Bronchial epithelial cell (primary cell): ENCODE measurements around the gene AFDN. TPM values are rescaled to one million over a fixed set of nuclear protein-coding genes. Genes with fewer than 3 reads are reported as not detected.

Source experiments
- DNase-seq: peaks from one replicate; pipeline ENCODE4 v3.0.0-alpha.2; 2010; ENCODE audit warnings: low read depth
- FAIRE-seq: peaks from 2 replicates; lab custom pipeline; 2011; peaks lifted over from hg19 to GRCh38; lab: Jason Lieb, UNC
- H3K27me3 ChIP-seq: 2 replicates; pipeline ENCODE4 v1.5.1; 2011; ENCODE audit warnings: low read length; ENCODE audit not compliant: control insufficient read depth, insufficient read depth
- H3K36me3 ChIP-seq: 2 replicates; pipeline ENCODE4 v1.5.1; 2011; ENCODE audit warnings: low read length; ENCODE audit not compliant: control insufficient read depth, insufficient read depth
- H3K4me3 ChIP-seq: 2 replicates; pipeline ENCODE4 v1.5.1; 2011; ENCODE audit warnings: mild to moderate bottlenecking, low read depth, low read length, control low read depth
- CTCF ChIP-seq: IDR thresholded peaks from 2 replicates; pipeline ENCODE4 v1.5.1; 2011; ENCODE audit warnings: mild to moderate bottlenecking, moderate library complexity, low read length, control low read depth, inconsistent platforms; ENCODE audit not compliant: insufficient read depth, severe bottlenecking
- total RNA-seq: library from RNA; depleted of rRNA; stranded (reverse); fragments of >200 nt; gene quantifications from 2 replicates; pipeline ENCODE4 v1.2.1, GENCODE V29; 2014

The AFDN gene
- total RNA-seq, 1 donor from 2014 or later: 146 TPM

- DNase-seq: peak; percentile 66
- Histone ChIP-seq H3K27me3 (no peaks in the 10 kb centered on the region), H3K36me3 (peaks cover 17% of the 10 kb centered on the region), H3K4me3 (no peak overlapping the region)
- no peak for FAIRE-seq
- TF ChIP-seq CTCF: peak; percentile 37
Observed at GRCh38 chr6:167907837-167908681, 81.3 kb downstream of the AFDN start.

GRCh38 chr6:167910007-167910406 is 83.3 kb downstream of the AFDN start:
- no peak for TF ChIP-seq CTCF
- peaks cover 12% of the 10 kb centered on the region for H3K36me3 ChIP-seq
- FAIRE-seq (no peak), DNase-seq (no peak)
- no peak overlapping the region for H3K4me3 ChIP-seq
- no peaks in the 10 kb centered on the region for H3K27me3 ChIP-seq

GRCh38 chr6:167910652-167911051 is 83.9 kb downstream of the AFDN start:
- Histone ChIP-seq H3K27me3 (no peaks in the 10 kb centered on the region), H3K4me3 (no peak overlapping the region), H3K36me3 (peaks cover 15% of the 10 kb centered on the region)
- no peak for DNase-seq
- no peak for TF ChIP-seq CTCF
- FAIRE-seq: no peak

- DNase-seq (no peak), FAIRE-seq (no peak)
- H3K36me3 ChIP-seq: peaks cover 17% of the 10 kb centered on the region
- H3K4me3 ChIP-seq: no peak overlapping the region
- TF ChIP-seq CTCF: no peak
- H3K27me3 ChIP-seq: no peaks in the 10 kb centered on the region
Observed at GRCh38 chr6:167912494-167912893, 85.8 kb downstream of the AFDN start.

DNA sequence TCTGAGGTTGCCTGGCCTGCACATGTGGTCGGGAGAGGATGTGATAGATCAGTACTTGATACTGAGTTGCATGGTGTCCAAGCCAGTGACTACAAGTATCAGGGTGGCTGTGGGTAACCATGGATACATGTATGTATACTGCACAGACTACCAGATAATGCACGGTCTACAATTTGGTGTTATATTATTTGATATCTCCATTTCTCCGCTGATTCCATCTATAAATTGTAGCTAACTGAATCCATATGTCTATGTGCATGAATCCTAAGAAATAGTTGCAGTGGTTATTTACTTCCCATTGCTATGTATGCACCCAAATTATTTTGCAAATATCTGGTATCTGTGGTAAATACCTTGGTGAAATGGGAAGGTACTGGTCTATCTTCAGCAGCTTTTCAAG is 87.0 kb downstream of the AFDN start:
- DNase-seq: no peak
- FAIRE-seq: no peak
- Histone ChIP-seq H3K27me3 (no peaks in the 10 kb centered on the region), H3K36me3 (peaks cover 15% of the 10 kb centered on the region), H3K4me3 (no peak overlapping the region)
- no peak for TF ChIP-seq CTCF

- H3K27me3 ChIP-seq: no peaks in the 10 kb centered on the region
- TF ChIP-seq CTCF: no peak
- H3K4me3 ChIP-seq: no peak overlapping the region
- DNase-seq (no peak), FAIRE-seq (no peak)
- H3K36me3 ChIP-seq: peaks cover 25% of the 10 kb centered on the region
Observed at GRCh38 chr6:167915139-167915538, 88.4 kb downstream of the AFDN start.
